Naive thymus-derived CD8-positive, alpha-beta T cell (primary cell): Measurements from ENCODE around the gene ZDHHC14. TPM values are rescaled to one million over a fixed set of nuclear protein-coding genes. Genes with fewer than 3 reads are reported as not detected.

Experiments
- ATAC-seq, 2 donors: fragments of 150-1000 bp; cut with Tn5 transposase in 1 of 2; sonication (Bioruptor Pico), chemical (Tn5 transposase) in 1 of 2; 1 replicate in 1 of 2; 2 replicates in 1 of 2; pipeline ENCODE4 v1.10.0; 2021; ENCODE audit warnings: mild to moderate bottlenecking in 2 of 2, moderate library complexity in 2 of 2
- POLR2A ChIA-PET: fragments of 350-600 bp; sonication (Branson Sonifier 250); formaldehyde crosslinking; loops from one replicate; lab custom pipeline; 2021; ENCODE audit warnings: antibody characterized with exemption; lab: Charles Lee
- DNase-seq, 10 donors: peaks; one replicate each; pipeline versions ENCODE4 v3.0.0 to v3.0.0-alpha.2; 2020 to 2022
- H3K27ac Mint-ChIP-seq, 10 donors: one replicate each; pipeline ENCODE4 v1.8.0; 2020 to 2022; ENCODE audit warnings: mild to moderate bottlenecking in 10 of 10, mixed read lengths in 10 of 10, moderate library complexity in 4 of 10, inconsistent platforms in 1 of 10
- H3K27me3 Mint-ChIP-seq, 5 donors: one replicate each; pipeline ENCODE4 v1.8.0; 2021 to 2022; ENCODE audit warnings: mixed read lengths in 5 of 5
- H3K36me3 Mint-ChIP-seq, 3 donors: one replicate each; pipeline ENCODE4 v1.8.0; 2020 to 2022; ENCODE audit warnings: mixed read lengths in 3 of 3, mild to moderate bottlenecking in 2 of 3, inconsistent platforms in 1 of 3
- H3K4me1 Mint-ChIP-seq, 4 donors: one replicate each; pipeline ENCODE4 v1.8.0; 2021 to 2022; ENCODE audit warnings: mixed read lengths in 4 of 4
- H3K4me3 Mint-ChIP-seq, 10 donors: one replicate each; pipeline ENCODE4 v1.8.0; 2020 to 2022; ENCODE audit warnings: mild to moderate bottlenecking in 10 of 10, mixed read lengths in 10 of 10, moderate library complexity in 6 of 10, inconsistent platforms in 1 of 10
- H3K9me3 Mint-ChIP-seq, 9 donors: one replicate each; pipeline ENCODE4 v1.8.0; 2020 to 2022; ENCODE audit warnings: mixed read lengths in 9 of 9, mild to moderate bottlenecking in 3 of 9, inconsistent platforms in 1 of 9, moderate library complexity in 1 of 9
- polyA plus RNA-seq, 3 donors: library from polyadenylated mRNA; unstranded; fragments of 300-500 nt; fragmentation: Illumina TruSeq; gene quantifications; one replicate each; pipeline ENCODE4 v1.2.3, GENCODE V29; 2021
- total RNA-seq, 8 experiments: library from RNA in 2 of 8; stranded (reverse) in 2 of 8; gene quantifications; one replicate each; pipeline ENCODE4 v1.2.3 and lab custom pipeline; 2021 to 2026

The ZDHHC14 gene
- total and polyA plus RNA-seq, 5 experiments from 2014 or later = 0.09 to 1.9 (median 1.4) TPM

DNA sequence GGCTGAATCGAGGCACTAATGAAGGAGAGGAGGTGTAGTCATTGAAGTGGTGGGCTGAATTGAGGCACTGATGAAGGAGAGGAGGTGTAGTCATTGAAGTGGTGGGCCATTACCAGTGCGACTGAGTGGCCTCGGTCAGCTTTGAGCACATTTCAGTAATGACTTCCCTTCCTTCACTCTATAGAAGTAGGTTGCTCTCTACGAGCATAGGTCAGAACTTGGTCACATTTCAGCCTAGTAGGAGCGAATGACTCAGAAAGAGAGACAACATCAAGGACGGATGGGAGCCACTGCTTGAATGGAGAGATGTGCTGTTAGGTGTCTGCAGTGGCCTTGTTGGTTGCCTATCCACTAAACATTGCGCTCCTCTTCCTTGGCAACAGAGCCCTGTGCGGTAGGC, 39.5 kb downstream of the ZDHHC14 start:
- ATAC-seq (no peak), DNase-seq (no peak)
- Mint-ChIP-seq H3K4me3 (no peak overlapping the region), H3K27ac (no peak overlapping the region), H3K4me1 (no peaks in the 10 kb centered on the region), H3K27me3 (no peaks in the 10 kb centered on the region), H3K36me3 (no peaks in the 10 kb centered on the region), H3K9me3 (peaks cover 0 to 4% (median 0%) of the 10 kb centered on the region in 9 donors)
- POLR2A ChIA-PET = no interaction called here

DNA sequence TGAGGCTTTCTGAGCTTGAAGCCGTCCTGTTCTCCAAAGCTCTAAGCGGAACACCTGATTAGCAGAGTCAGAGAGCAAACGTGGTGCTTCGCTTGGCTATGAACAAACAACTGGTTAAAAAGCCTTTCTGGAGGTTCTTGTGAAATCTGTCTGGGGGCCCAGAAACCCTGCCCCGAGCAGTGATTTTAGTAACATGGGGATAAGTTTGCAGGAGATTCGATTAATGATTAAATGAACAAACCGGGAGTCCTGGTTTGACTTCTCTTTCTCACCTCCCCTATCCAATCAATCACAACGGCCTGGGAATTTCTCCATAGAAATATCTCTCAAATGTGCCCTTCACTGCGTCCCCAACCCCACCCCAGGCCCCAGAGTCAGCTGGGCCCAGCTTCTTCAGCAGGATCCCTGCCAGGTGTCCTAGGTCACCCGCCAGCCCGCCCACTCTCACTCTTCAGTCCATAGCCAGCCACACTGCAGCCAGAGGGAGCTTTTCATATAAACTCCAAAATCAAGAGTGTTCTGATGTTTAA, 43.6 kb downstream of the ZDHHC14 start:
- DNase-seq (no peak), ATAC-seq (no peak)
- Mint-ChIP-seq H3K36me3 (no peaks in the 10 kb centered on the region), H3K27me3 (peaks cover 0 to 12% (median 7%) of the 10 kb centered on the region in 5 donors), H3K9me3 (peaks cover 0 to under 1% (median 0%) of the 10 kb centered on the region in 9 donors), H3K27ac (peak overlapping the region in 1 of 10 donors; percentile 58), H3K4me3 (no peak overlapping the region), H3K4me1 (peaks cover 0 to 3% (median 0%) of the 10 kb centered on the region in 4 donors)
- POLR2A ChIA-PET = no interaction called here

DNA sequence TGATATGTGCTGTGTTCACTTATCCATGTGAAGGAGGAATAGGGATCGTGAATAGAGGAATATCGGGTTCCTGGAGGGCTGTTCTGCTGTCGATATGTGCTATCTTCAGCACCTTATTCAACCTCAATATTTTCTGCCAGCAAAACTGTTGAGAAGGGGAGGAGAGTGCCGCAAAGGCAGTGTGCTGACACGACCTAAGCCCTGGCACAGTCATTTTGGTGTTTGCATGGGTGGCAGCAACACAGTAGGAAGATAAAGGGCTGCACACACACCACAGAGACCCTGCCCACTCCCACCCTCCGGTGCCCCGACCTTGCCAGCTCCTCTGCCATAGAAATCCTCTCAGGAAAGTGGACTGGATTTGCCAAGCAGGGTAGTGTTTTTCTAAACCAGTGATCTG, 47.0 kb downstream of the ZDHHC14 start:
- no peak for ATAC-seq
- Mint-ChIP-seq H3K4me3 (no peak overlapping the region), H3K27me3 (peaks cover 0 to 12% (median 7%) of the 10 kb centered on the region in 5 donors), H3K36me3 (no peaks in the 10 kb centered on the region), H3K27ac (no peak overlapping the region), H3K4me1 (peaks cover 0 to 6% (median 2%) of the 10 kb centered on the region in 4 donors), H3K9me3 (no peaks in the 10 kb centered on the region)
- DNase-seq = no peak
- POLR2A ChIA-PET = no interaction called here

DNA sequence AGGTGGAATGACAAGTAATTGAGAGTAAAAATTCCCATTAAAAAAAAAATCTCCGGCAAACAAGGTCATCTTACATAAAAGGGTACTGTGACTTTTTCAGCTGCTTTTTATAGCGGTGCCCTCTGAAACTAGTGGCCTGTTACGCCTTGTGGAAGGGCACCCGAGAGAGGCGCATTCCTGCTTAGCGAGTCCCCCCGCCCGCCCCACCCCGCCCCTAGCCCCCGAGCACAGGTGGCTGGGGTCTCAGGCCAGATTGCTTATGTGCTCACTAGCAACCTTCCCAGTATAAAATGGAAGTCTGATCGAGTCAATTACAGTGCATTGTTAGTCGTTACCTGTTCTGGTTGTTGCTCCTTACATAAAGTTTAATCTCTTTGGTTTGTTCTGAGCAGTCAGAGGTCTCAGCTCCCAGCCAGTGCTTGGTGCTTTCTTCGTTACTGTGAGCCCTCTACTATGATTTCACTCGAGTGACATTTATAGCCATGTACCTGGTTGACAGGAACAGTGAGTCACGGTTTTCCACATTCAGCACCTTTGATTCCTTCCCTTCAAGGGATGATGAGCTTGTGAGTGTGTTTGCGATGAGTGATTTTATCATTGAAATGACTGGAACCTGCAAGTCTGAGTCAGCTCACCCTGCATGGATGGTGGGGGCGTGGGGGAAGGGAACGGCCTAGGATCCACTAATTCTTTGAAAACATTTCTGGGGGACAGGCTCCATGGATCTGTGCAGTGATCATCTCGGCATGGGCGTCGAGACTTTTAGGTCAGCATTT, 47.6 kb downstream of the ZDHHC14 start:
- peaks cover 0 to 6% (median 2%) of the 10 kb centered on the region in 4 donors for H3K4me1 Mint-ChIP-seq
- no peaks in the 10 kb centered on the region for H3K36me3 Mint-ChIP-seq
- H3K4me3 Mint-ChIP-seq = no peak overlapping the region
- no peaks in the 10 kb centered on the region for H3K9me3 Mint-ChIP-seq
- no peak for DNase-seq
- no peak overlapping the region for H3K27ac Mint-ChIP-seq
- POLR2A ChIA-PET = interaction anchor here (0.6 kb wide), 1 partner anchor 485 kb away, joined by 4 read pairs; no protein-coding TSS in a partner anchor
- peaks cover 0 to 12% (median 7%) of the 10 kb centered on the region in 5 donors for H3K27me3 Mint-ChIP-seq
- no peak for ATAC-seq

DNA sequence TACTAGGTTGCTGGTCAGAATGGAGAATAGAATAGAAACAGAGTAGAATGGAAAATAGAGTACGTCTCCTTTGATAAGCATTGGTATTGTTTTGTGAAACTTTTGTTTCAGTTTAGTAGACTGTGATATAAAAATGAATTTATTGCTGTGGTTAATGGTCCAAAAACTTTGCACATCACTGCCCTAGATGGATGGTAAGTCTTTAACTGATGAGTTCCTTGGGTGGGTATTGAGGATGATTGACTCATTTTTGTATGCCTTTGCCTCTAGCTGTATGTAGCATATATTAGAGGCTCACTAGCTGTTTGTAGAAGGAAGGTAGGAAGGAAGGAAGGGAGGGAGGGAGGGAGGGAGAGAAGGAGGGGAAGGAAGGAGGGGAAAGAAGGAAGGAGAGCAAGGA, 48.3 kb downstream of the ZDHHC14 start:
- Mint-ChIP-seq H3K36me3 (no peaks in the 10 kb centered on the region), H3K27me3 (peaks cover 0 to 12% (median 7%) of the 10 kb centered on the region in 5 donors), H3K27ac (no peak overlapping the region), H3K4me1 (peaks cover 0 to 6% (median 2%) of the 10 kb centered on the region in 4 donors), H3K4me3 (no peak overlapping the region), H3K9me3 (no peaks in the 10 kb centered on the region)
- no peak for DNase-seq
- no peak for ATAC-seq
- POLR2A ChIA-PET = interaction anchor here (0.6 kb wide), 1 partner anchor 485 kb away, joined by 4 read pairs; no protein-coding TSS in a partner anchor

DNA sequence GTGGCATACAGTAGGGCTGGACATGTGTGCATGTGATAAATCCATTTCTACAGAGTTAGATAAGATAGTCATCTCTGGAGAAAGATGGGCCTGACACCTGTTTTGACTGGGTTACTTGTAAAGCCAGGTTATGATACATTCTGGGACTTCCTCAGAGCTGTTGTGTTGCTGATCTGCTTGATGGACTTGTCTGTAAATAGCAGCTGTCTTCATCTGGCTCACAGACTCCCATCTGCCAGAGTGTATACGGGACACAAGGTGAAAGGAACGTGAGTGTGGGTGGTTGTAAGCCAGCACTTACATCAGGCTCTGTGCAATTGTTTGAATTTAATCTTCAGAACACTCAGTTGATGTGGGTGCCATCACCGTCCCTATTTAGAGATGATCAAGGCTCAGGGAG, 49.8 kb downstream of the ZDHHC14 start:
- no peaks in the 10 kb centered on the region for H3K36me3 Mint-ChIP-seq
- POLR2A ChIA-PET = no interaction called here
- DNase-seq (no peak), ATAC-seq (no peak)
- H3K4me3 Mint-ChIP-seq = no peak overlapping the region
- H3K27ac Mint-ChIP-seq = no peak overlapping the region
- no peaks in the 10 kb centered on the region for H3K9me3 Mint-ChIP-seq
- H3K4me1 Mint-ChIP-seq = peaks cover 0 to 6% (median 2%) of the 10 kb centered on the region in 4 donors
- H3K27me3 Mint-ChIP-seq = peaks cover 0 to 10% (median 6%) of the 10 kb centered on the region in 5 donors

DNA sequence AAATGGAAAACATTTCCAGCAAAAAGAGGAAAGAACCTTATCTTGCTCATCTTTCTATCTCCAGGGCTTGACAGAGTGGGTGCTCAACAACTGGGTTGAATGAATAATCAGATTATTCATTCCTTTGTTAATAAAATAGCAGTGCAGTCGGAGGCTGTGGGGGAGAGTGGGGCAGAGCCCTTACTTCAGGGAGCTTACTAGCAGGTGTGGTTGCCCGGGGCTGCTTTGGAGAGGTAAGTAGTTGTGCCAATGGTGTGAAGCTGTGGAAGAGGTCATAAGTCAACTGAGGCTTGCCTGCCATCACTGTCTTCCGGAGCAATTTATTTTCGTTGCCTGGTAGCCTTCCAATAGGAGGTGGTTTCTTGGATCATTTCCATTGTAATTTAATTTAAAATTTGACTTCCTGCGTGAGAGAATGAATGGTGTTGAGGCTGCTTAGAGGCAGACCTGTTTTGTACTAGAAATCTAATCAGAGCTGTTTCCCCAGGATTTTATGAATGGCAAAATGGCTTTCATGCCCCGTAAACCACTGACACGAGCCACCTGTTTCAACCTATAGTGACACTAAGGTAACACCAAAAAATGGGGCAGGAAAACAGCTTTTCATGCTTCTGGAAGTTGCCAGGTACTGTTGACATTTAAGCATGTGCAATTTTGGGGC, 51.4 kb downstream of the ZDHHC14 start:
- POLR2A ChIA-PET = no interaction called here
- no peak for DNase-seq
- Mint-ChIP-seq H3K4me3 (no peak overlapping the region), H3K36me3 (no peaks in the 10 kb centered on the region), H3K4me1 (peaks cover 0 to 7% (median 2%) of the 10 kb centered on the region in 4 donors), H3K9me3 (no peaks in the 10 kb centered on the region), H3K27ac (no peak overlapping the region), H3K27me3 (peaks cover 0 to 4% (median 0%) of the 10 kb centered on the region in 5 donors)
- ATAC-seq = no peak

DNA sequence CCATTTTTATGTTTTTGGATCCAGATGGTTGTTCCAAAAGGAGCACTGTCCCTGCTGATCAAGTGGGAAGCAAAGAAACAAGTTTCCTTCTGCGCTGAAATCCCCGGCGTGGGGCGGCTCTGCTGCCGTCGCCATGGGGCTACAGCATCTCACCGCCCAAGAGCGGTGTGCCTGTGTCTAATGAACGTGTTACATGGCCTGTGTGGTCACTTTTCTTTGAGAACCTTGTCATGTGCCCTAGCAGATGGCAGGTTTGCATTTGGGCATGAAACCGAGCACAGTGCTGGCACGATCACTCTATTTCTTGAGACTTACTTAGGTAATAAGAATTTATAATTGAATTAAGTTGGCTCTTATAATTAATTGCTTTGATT, 51.9 kb downstream of the ZDHHC14 start:
- POLR2A ChIA-PET = no interaction called here

DNA sequence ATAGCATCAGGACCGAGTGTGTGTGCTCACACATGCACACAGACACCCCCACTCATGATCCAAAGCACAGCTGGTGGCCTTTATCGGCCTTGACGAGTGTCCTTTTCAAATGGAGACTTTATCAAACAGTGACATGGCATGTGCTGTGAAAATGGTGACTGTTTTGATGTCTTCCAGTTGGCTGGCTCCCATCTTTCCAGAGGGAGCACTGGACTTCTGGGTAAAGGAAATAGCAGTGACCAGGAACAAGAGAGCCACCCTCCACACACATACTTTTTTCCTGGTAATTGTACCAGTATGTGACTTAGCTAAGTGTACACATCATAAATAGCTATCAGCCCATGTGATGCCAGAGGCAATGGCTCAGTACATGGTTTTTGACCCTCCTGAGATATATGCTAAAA, 52.7 kb downstream of the ZDHHC14 start:
- Mint-ChIP-seq H3K9me3 (no peaks in the 10 kb centered on the region), H3K36me3 (no peaks in the 10 kb centered on the region)
- POLR2A ChIA-PET = no interaction called here

More for the DNA sequence above, 51.9 kb downstream of the ZDHHC14 start:
- Mint-ChIP-seq H3K4me1 (peaks cover 0 to 7% (median 2%) of the 10 kb centered on the region in 4 donors), H3K36me3 (no peaks in the 10 kb centered on the region), H3K27ac (no peak overlapping the region), H3K27me3 (peaks cover 0 to 4% (median 0%) of the 10 kb centered on the region in 5 donors), H3K4me3 (no peak overlapping the region), H3K9me3 (no peaks in the 10 kb centered on the region)
- ATAC-seq (no peak), DNase-seq (no peak)

DNA sequence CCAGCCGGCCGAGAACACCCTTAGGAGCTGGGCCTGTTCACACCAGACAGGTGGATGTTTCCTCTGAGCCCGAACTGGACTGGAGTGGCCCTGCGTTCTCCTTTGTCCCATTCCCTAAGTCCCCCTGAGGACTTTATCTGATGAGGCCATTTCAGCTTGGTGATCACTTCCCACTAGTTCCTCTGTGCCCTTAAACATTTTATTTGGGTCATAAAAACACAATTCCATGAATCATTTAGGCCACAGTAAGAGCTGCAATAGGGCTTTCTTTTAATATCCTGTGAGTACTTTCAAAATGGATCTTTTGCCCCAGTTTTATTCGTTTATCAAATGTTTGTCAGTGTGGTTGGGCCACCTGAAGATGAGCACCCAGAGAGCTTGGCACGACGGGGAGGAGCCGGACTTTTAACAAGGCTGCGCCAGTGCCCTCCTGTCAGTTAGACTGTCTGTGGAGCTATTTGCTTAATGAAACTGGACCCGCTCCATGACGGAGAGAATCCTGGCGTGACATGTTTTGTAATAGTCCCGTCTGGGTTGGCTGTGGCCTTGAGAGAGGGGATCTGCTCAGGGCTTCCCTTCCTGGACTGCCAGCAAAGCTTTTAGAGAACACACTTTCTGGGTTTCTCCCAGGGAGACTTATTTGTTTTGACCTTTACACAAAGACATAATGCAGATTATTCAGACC, 53.5 kb downstream of the ZDHHC14 start:
- peaks cover 0 to 7% (median 2%) of the 10 kb centered on the region in 4 donors for H3K4me1 Mint-ChIP-seq
- POLR2A ChIA-PET = no interaction called here
- H3K27ac Mint-ChIP-seq = no peak overlapping the region
- H3K4me3 Mint-ChIP-seq = no peak overlapping the region
- H3K9me3 Mint-ChIP-seq = peaks cover 0 to 5% (median 0%) of the 10 kb centered on the region in 9 donors
- DNase-seq (no peak), ATAC-seq (no peak)
- H3K27me3 Mint-ChIP-seq = peaks cover 0 to 4% (median 0%) of the 10 kb centered on the region in 5 donors
- no peaks in the 10 kb centered on the region for H3K36me3 Mint-ChIP-seq

More for the DNA sequence above, 52.7 kb downstream of the ZDHHC14 start:
- Mint-ChIP-seq H3K4me3 (no peak overlapping the region), H3K27ac (no peak overlapping the region), H3K4me1 (peaks cover 0 to 7% (median 2%) of the 10 kb centered on the region in 4 donors), H3K27me3 (peaks cover 0 to 4% (median 0%) of the 10 kb centered on the region in 5 donors)
- DNase-seq = no peak
- ATAC-seq = no peak

DNA sequence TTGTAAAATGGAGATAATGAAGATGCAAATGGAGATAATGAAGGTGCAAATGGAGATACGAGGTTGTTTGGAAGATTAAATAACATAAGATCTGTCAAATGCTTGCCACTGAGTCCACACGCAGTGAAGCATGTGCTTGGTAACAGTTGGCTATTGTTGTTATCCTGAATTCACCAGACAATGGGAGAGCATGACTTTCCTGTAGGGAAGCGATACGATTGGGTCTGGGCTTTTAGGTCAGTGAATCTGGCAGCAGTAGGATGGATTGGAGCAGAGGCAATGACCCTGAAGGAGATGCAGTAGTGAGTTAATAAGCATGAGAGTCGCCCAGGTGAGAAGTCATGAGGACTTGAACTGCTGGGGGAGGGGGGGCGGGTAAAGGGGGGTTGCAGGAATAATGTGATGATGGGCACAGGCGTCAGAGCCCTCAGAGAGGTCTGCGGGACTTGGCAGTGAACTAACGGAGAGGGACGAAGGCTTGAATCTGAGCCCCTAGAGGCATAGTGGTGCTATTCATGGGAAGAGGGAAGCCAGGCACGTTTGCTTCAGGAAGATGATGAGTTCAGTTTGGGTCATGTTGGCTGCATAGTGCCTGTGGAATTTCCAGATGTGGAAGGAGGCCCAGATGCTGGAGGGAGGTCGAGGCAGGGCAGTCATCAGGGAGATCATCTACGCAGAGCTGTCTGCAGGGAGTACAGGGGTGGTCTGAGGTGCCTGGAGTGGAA, 55.4 kb downstream of the ZDHHC14 start:
- POLR2A ChIA-PET = no interaction called here
- peaks cover 0 to 5% (median 0%) of the 10 kb centered on the region in 9 donors for H3K9me3 Mint-ChIP-seq
- H3K4me1 Mint-ChIP-seq = peaks cover 0 to 4% (median 0%) of the 10 kb centered on the region in 4 donors
- H3K36me3 Mint-ChIP-seq = no peaks in the 10 kb centered on the region
- DNase-seq (no peak), ATAC-seq (no peak)
- H3K4me3 Mint-ChIP-seq = no peak overlapping the region
- peaks cover 0 to 4% (median 0%) of the 10 kb centered on the region in 5 donors for H3K27me3 Mint-ChIP-seq
- H3K27ac Mint-ChIP-seq = no peak overlapping the region

DNA sequence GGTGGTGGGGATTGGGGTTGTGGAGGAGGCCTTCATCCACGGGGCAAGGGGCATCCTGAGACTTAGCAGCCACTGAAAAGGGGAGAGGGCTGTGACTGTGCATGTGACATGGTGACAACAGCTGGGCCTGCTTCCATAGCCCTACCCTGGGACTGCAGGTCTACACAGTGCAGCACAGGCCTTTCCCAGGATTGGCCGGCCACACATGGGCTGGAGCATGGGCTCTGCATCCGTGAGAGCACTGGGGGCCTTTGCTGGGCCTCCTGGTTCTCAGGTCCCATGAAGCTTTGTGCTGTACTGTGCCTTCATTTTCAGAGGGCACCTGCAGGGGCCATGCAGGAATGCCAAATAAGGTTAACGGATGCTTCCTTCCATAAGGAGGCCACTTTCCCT, 56.0 kb downstream of the ZDHHC14 start:
- H3K9me3 Mint-ChIP-seq = peaks cover 0 to 5% (median 0%) of the 10 kb centered on the region in 9 donors
- POLR2A ChIA-PET = no interaction called here
- DNase-seq (no peak), ATAC-seq (no peak)
- H3K27me3 Mint-ChIP-seq = peaks cover 0 to 4% (median 0%) of the 10 kb centered on the region in 5 donors
- peaks cover 0 to 4% (median 0%) of the 10 kb centered on the region in 4 donors for H3K4me1 Mint-ChIP-seq
- H3K4me3 Mint-ChIP-seq = no peak overlapping the region
- H3K27ac Mint-ChIP-seq = peak overlapping the region in 1 of 10 donors; percentile 70
- H3K36me3 Mint-ChIP-seq = no peaks in the 10 kb centered on the region
